HG03097 (cell line): Measurements from ENCODE around the gene CBR4.
"Not testable (repeated sequence)": the region's sequence is repeated elsewhere in the genome, so short reads cannot be mapped to it uniquely, and the experiment has no call there.

Source experiments
- ATAC-seq: cut with Tn5 transposase; IDR thresholded peaks from one replicate; pipeline ENCODE4 v1.9.1; 2021; ENCODE audit not compliant: unreplicated experiment, low FRiP score

CBR4 gene

GRCh38 chr4:168995537-168996295 is 14.3 kb downstream of the CBR4 start:
- no peak for ATAC-seq

- ATAC-seq: no peak
Observed at GRCh38 chr4:168994958-168995357, 15.1 kb downstream of the CBR4 start.

GRCh38 chr4:168993714-168994510 is 16.1 kb downstream of the CBR4 start:
- no peak for ATAC-seq

- ATAC-seq: not testable (repeated sequence)
Observed at GRCh38 chr4:168992952-168993482, 17.0 kb downstream of the CBR4 start.

GRCh38 chr4:168981942-168982341 is 28.1 kb downstream of the CBR4 start:
- no peak for ATAC-seq

- ATAC-seq: no peak
Observed at GRCh38 chr4:168981460-168981859, 28.6 kb downstream of the CBR4 start.

- ATAC-seq: no peak
Observed at GRCh38 chr4:168979338-168979737, 30.7 kb downstream of the CBR4 start.

GRCh38 chr4:168978001-168978700 is 31.9 kb downstream of the CBR4 start:
- ATAC-seq: no peak

DNA sequence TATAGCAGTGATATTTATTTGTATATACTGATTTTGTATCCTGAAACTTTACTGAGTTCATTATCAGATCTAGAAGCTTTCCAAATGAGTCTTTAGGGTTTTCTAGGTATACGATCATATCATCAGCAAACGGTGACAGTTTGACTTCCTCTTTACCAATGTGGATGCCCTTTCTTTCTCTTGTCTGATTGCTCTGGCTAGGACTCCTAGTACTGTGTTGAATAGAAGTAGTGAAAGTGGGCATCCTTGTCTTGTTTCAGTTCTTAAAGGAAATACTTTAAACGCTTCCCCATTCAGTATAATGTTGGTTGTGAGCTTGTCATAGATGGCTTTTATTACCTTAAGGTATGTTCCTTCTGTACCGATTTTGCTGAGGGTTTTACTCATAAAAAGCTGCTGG is 37.5 kb downstream of the CBR4 start:
- no peak for ATAC-seq

DNA sequence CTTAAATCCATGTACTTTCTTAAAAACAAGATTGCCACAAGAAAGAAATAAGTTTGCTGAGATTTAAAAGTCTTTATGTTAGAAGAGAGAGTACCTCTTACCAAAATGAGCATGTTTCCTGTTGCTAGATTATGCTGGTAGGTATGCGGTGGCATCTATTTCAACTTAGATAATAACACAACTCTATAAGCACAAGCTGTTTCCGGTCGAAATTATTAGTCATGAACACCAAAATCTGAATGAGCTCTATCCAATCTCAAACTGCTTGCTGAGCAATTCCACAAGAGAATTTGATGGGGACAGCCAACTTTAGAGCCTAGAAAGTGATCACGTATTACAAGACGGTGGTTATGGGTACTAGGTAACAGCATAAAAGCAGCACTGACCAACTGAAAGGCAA is 49.3 kb downstream of the CBR4 start:
- no peak for ATAC-seq

DNA sequence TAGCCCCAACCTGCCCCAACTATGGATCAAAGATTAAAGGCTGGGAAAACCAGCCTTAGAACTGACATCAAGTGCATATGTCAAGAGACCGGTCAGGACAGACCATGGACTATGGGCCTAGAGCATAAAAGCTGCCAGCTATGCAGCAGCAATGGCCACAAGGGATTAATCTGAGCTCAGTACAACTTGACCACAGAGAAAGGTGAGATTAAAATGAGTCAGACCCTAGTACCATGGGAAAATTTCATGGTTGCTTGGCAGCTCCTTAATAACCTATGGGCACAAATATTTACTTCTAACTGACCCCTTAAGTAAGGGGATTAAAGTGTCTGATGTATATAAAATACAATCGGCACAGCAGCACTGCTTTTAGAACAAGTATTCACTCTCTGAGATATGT is 54.4 kb downstream of the CBR4 start:
- ATAC-seq: no peak

DNA sequence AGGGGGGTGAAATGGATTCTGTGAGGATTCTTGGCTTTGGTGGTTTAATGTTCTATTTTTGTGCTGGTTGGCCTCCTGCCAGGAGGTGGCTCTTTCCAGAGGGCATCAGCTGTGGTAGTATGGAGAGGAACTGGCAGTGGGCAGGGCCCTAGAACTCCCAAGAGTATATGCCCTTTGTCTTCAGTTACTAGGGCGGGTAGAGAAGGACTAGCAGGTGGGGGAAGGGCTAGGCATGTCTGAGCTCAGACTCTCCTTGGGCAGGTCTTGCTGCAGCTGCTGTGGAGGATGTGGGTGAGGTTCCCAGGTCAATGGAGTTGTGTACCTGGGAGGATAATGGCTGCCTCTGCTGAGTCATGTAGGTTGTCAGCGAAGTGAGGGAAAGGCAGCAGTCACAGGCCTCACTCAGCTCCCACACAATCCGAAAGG is 57.2 kb downstream of the CBR4 start:
- ATAC-seq: not testable (repeated sequence)

GRCh38 chr4:168945291-168945690 is 64.8 kb downstream of the CBR4 start:
- no peak for ATAC-seq

- ATAC-seq: no peak
Observed at GRCh38 chr4:168942985-168943384, 67.1 kb downstream of the CBR4 start.
